Measurements from ENCODE around the gene MANF. TPM values are rescaled to one million over a fixed set of nuclear protein-coding genes. Genes with fewer than 3 reads are reported as not detected.

The MANF gene
- total RNA-seq, 2 experiments from 2014 or later: 104 to 117 TPM

- ChIA-PET CTCF (ENCODE audit: unreplicated experiment) (no interaction called here), POLR2A (no interaction called here)
- BruUV-seq (replicated peaks): no TSS peak
- peak; percentile 59 for DNase-seq (ENCODE audit: low spot score)
- Histone ChIP-seq H3K79me2 (ENCODE audit: insufficient read depth, low read depth, low read length) (peaks cover 67% of the 10 kb centered on the region), H4K20me1 (ENCODE audit: insufficient read depth, low read length) (peaks cover 50% of the 10 kb centered on the region), H3K36me3 (ENCODE audit: insufficient read depth, low read length) (peaks cover 85% of the 10 kb centered on the region), H3K4me2 (ENCODE audit: low read length) (peak overlapping the region; percentile 90), H3K4me1 (ENCODE audit: insufficient read depth, low read length, poor library complexity, severe bottlenecking) (peaks cover 82% of the 10 kb centered on the region), H3K4me3 (ENCODE audit: low read depth, low read length, poor library complexity, severe bottlenecking) (peak overlapping the region; percentile 86), H3K9me2 (ENCODE audit: insufficient read depth, low read length) (no peaks in the 10 kb centered on the region), H2AFZ (ENCODE audit: low read length) (no peak overlapping the region), H3K27ac (ENCODE audit: low read depth, low read length, poor library complexity, severe bottlenecking) (peak overlapping the region; percentile 63), H3K9me3 (ENCODE audit: low read length) (no peaks in the 10 kb centered on the region)
- intact Hi-C loops (cut with micrococcal nuclease; ENCODE audit: unreplicated experiment): loop anchor here (1.0 to 2.0 kb wide), 2 partner anchors 108 to 775 kb away; partner anchors contain the start of gene MAPKAPK3
- TF ChIP-seq CTCF (conservative IDR thresholded peaks at IDR 0.05; ENCODE audit: low read length): no peak
- no peak for TF ChIP-seq EZH2phosphoT487 (IDR thresholded peaks at IDR 0.05; ENCODE audit: borderline replicate concordance, low read depth, low read length)
Measured at GRCh38 chr3:51391566-51392354, 6.7 kb downstream of the MANF start.

GRCh38 chr3:51392355-51393133, 7.5 kb downstream of the MANF start:
- Histone ChIP-seq H3K79me2 (ENCODE audit: insufficient read depth, low read depth, low read length) (peaks cover 60% of the 10 kb centered on the region), H4K20me1 (ENCODE audit: insufficient read depth, low read length) (peaks cover 50% of the 10 kb centered on the region), H3K9me3 (ENCODE audit: low read length) (no peaks in the 10 kb centered on the region), H3K4me3 (ENCODE audit: low read depth, low read length, poor library complexity, severe bottlenecking) (peak overlapping the region; percentile 86), H2AFZ (ENCODE audit: low read length) (no peak overlapping the region), H3K27ac (ENCODE audit: low read depth, low read length, poor library complexity, severe bottlenecking) (peak overlapping the region; percentile 63), H3K9me2 (ENCODE audit: insufficient read depth, low read length) (no peaks in the 10 kb centered on the region), H3K4me1 (ENCODE audit: insufficient read depth, low read length, poor library complexity, severe bottlenecking) (peaks cover 74% of the 10 kb centered on the region), H3K36me3 (ENCODE audit: insufficient read depth, low read length) (peaks cover 86% of the 10 kb centered on the region), H3K4me2 (ENCODE audit: low read length) (peak overlapping the region; percentile 90)
- BruUV-seq (replicated peaks): no TSS peak
- POLR2A ChIA-PET: no interaction called here
- CTCF ChIA-PET (ENCODE audit: unreplicated experiment): no interaction called here
- intact Hi-C loops (cut with micrococcal nuclease; ENCODE audit: unreplicated experiment): no loop called here
- TF ChIP-seq EZH2phosphoT487 (IDR thresholded peaks at IDR 0.05; ENCODE audit: borderline replicate concordance, low read depth, low read length) (no peak), CTCF (conservative IDR thresholded peaks at IDR 0.05; ENCODE audit: low read length) (no peak)
- no peak for DNase-seq (ENCODE audit: low spot score)
